Activated CD4-positive, alpha-beta memory T cell treated with anti-CD3 and anti-CD28 coated beads, Interleukin-2, amount 10 ng/mL, durations not matched to agents 7 days and 5 days (primary cell): ENCODE results near the gene AGBL1. TPM values are rescaled to one million over a fixed set of nuclear protein-coding genes. Genes with fewer than 3 reads are reported as not detected.
"Not testable (repeated sequence)": the region's sequence is repeated elsewhere in the genome, so short reads cannot be mapped to it uniquely, and the experiment has no call there.

Experiments
- CTCF ChIA-PET: fragments of 350-600 bp; sonication (Branson Sonifier 250); formaldehyde crosslinking; loops from one replicate; lab custom pipeline; 2021; ENCODE audit warnings: antibody characterized with exemption, inconsistent platforms; lab: Charles Lee
- POLR2A ChIA-PET: fragments of 350-600 bp; sonication (Branson Sonifier 250); formaldehyde crosslinking; loops from one replicate; lab custom pipeline; 2021; ENCODE audit warnings: antibody characterized with exemption; lab: Charles Lee
- DNase-seq: peaks from one replicate; pipeline ENCODE4 v3.0.0-alpha.2; 2020
- H3K27ac Mint-ChIP-seq: one replicate; pipeline ENCODE4 v1.8.0; 2021; ENCODE audit warnings: mild to moderate bottlenecking, mixed read lengths
- H3K27me3 Mint-ChIP-seq: one replicate; pipeline ENCODE4 v1.8.0; 2021; ENCODE audit warnings: mixed read lengths
- H3K36me3 Mint-ChIP-seq: one replicate; pipeline ENCODE4 v1.8.0; 2021; ENCODE audit warnings: low read depth, mixed read lengths
- H3K4me1 Mint-ChIP-seq: one replicate; pipeline ENCODE4 v1.8.0; 2021; ENCODE audit warnings: mixed read lengths
- H3K4me3 Mint-ChIP-seq: one replicate; pipeline ENCODE4 v1.8.0; 2021; ENCODE audit warnings: mild to moderate bottlenecking, mixed read lengths
- H3K9me3 Mint-ChIP-seq: one replicate; pipeline ENCODE4 v1.8.0; 2021; ENCODE audit warnings: mixed read lengths
- total RNA-seq, 2 experiments: library from RNA; stranded (reverse); gene quantifications; one replicate each; pipeline ENCODE4 v1.2.3, GENCODE V29; 2021

Gene AGBL1
- total RNA-seq, 2 experiments from 2014 or later: not detected

DNA sequence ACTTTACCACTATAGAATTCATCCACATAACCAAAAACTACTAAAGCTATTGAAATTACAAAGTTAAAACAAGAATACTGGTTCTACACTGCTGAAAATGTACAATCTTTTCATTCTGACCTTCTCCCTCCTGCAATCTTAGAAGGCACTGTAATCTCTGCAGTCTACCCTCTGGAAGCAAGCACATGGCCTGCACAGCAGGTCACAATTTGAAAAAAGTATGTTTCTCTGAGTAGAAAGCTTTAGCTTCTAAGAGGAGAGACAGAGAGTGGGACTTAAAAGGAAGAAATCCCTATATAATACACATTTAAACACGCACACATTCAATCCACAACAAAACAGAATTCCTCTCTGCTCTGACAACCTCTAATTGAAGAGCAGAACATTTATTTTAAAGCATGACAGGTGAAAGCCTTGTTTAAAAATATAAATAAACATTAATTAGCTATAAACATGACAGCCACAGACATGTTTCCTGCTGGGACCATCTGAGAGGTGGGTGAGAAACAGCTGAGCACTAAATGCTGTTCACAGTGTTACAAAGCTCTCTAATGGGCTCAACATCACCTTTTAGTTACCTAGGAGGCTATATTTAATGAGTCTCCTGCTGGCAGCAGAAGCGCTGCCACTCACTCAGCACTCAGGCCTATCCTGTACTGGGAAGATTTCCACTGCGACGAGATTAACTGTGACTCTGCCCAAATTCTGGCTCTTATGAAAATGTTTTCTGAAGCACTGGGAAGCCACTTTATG, 447.4 kb downstream of the AGBL1 start:
- POLR2A ChIA-PET: no interaction called here
- Mint-ChIP-seq H3K4me1 (no peaks in the 10 kb centered on the region), H3K27me3 (no peaks in the 10 kb centered on the region), H3K27ac (no peak overlapping the region), H3K9me3 (no peaks in the 10 kb centered on the region), H3K36me3 (no peaks in the 10 kb centered on the region), H3K4me3 (no peak overlapping the region)
- no peak for DNase-seq
- CTCF ChIA-PET: no interaction called here

DNA sequence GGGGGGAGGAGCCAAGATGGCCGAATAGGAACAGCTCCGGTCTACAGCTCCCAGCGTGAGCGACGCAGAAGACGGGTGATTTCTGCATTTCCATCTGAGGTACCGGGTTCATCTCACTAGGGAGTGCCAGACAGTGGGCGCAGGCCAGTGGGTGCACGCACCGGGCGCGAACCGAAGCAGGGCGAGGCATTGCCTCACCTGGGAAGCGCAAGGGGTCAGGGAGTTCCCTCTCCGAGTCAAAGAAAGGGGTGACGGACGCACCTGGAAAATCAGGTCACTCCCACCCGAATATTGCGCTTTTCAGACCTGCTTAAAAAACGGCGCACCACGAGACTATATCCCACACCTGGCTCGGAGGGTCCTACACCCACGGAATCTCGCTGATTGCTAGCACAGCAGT, 448.4 kb downstream of the AGBL1 start:
- CTCF ChIA-PET, H3K36me3 Mint-ChIP-seq, H3K4me3 Mint-ChIP-seq, H3K27ac Mint-ChIP-seq, H3K9me3 Mint-ChIP-seq, POLR2A ChIA-PET, DNase-seq, H3K4me1 Mint-ChIP-seq, H3K27me3 Mint-ChIP-seq: not testable (repeated sequence)

DNA sequence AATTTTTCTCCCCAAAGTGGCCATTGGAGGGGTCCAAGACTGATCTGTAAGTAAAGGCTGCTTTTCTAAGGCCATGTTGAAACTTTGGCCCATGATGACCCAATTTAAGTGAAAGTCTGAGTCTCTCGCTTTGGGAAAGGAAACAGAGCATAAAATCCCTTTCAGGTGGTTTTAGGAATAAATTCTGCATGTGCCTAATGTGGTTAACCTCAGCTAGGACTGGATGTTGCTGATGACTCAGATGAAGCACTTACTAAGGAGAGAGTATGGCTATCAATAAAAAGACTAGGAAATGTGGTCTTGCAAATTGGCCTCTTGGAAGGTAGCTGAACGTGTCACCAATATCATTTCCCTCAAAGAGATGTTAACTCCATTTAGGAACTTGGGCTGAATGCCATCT, 458.5 kb downstream of the AGBL1 start:
- H3K9me3 Mint-ChIP-seq: peaks cover 4% of the 10 kb centered on the region
- H3K4me3 Mint-ChIP-seq: no peak overlapping the region
- no peaks in the 10 kb centered on the region for H3K27me3 Mint-ChIP-seq
- no peak for DNase-seq
- no peak overlapping the region for H3K27ac Mint-ChIP-seq
- ChIA-PET CTCF (no interaction called here), POLR2A (no interaction called here)
- no peaks in the 10 kb centered on the region for H3K4me1 Mint-ChIP-seq
- no peaks in the 10 kb centered on the region for H3K36me3 Mint-ChIP-seq

DNA sequence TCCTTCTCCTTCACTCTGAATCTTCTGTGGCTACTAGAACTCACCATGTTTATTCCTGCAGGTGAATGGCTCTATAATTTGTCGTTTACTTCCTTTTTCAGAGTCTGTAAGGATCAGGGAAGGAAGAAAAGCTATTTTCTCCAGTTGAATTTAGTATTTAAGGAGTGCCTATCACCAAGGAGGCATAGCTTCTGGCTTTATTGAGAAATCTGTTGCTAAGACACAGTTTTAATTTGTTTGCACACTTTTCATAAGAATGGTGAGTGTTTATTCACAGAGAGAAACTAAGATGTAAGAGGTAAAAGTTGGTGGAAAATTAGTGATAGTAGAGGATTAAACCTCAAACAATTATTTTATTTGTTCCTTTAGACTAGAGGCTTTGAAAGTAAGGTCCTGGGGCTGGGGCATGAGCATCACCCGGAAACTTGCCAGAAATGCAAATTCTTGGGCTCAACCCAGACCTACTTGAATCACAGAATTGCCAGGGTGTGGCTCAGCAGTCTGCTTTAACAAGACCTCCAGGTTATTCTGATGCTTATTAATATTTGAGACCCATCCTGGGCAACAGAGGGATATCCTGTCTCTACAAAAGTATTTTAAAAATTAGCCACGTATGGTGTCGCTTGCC, 461.3 kb downstream of the AGBL1 start:
- H3K4me1 Mint-ChIP-seq: no peaks in the 10 kb centered on the region
- H3K4me3 Mint-ChIP-seq: no peak overlapping the region
- peaks cover 4% of the 10 kb centered on the region for H3K9me3 Mint-ChIP-seq
- POLR2A ChIA-PET: no interaction called here
- CTCF ChIA-PET: no interaction called here
- no peaks in the 10 kb centered on the region for H3K36me3 Mint-ChIP-seq
- no peak overlapping the region for H3K27ac Mint-ChIP-seq
- DNase-seq: no peak
- H3K27me3 Mint-ChIP-seq: no peaks in the 10 kb centered on the region

DNA sequence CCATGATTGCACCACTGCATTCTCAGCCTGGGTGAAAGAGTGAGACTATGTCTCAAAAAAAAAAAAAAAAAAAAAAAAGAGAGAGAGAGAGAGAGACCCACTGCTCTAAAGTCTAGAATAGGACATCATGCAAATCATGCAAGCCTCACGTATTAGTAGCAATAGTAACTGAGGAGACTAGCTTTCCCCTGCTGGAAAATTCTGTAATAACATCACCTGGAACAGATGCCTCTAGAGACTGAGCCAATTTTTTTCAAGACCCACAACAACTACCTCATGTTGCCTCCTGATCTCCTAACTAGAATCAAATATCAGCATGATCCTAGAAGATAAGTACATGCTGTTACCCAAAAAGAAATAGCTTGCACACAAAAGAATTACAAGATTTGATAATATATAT, 461.9 kb downstream of the AGBL1 start:
- no peak overlapping the region for H3K4me3 Mint-ChIP-seq
- ChIA-PET CTCF (no interaction called here), POLR2A (no interaction called here)
- no peak for DNase-seq
- H3K36me3 Mint-ChIP-seq: no peaks in the 10 kb centered on the region
- peaks cover 2% of the 10 kb centered on the region for H3K9me3 Mint-ChIP-seq
- no peaks in the 10 kb centered on the region for H3K27me3 Mint-ChIP-seq
- H3K4me1 Mint-ChIP-seq: no peaks in the 10 kb centered on the region
- H3K27ac Mint-ChIP-seq: no peak overlapping the region

DNA sequence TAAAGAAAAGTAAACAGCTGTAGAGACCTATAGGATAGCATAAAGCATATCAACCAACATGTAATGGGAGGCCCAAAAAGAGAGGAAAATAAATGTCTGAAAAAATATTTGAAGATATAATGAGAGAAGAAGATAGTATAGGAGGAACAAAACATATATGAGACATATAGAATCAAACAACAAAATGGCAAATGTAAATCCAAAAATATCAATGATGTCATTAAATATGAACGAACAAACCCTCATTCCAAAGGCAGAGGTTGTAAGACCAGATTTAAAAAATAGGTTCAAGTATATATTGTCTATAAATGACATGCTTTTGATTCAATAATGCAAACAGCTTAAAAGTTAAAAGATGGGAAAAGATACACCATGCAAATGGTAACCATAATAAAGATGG, 470.4 kb downstream of the AGBL1 start:
- no peaks in the 10 kb centered on the region for H3K9me3 Mint-ChIP-seq
- no peak for DNase-seq
- no peaks in the 10 kb centered on the region for H3K4me1 Mint-ChIP-seq
- no peak overlapping the region for H3K27ac Mint-ChIP-seq
- H3K27me3 Mint-ChIP-seq: no peaks in the 10 kb centered on the region
- ChIA-PET CTCF (no interaction called here), POLR2A (no interaction called here)
- H3K36me3 Mint-ChIP-seq: no peaks in the 10 kb centered on the region
- H3K4me3 Mint-ChIP-seq: no peak overlapping the region

DNA sequence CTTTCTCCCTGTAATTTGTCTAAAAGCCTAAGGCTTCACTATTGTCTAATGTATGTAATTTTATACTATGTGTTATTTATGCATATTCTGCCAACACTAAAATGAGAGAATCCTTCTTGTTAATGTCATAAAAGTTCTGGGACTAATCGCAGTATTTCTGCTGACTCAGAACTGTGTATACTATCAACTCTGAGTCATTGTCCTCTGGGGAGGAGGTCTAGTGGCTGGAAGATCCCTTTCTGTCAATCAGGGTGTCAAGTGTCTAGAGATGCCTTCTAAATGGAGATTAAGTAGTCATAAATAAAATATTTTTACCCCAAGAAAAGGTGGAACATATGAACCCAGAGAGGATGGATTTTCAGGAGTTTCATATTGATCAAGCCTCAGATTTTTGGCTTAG, 473.4 kb downstream of the AGBL1 start:
- CTCF ChIA-PET: no interaction called here
- Mint-ChIP-seq H3K9me3 (no peaks in the 10 kb centered on the region), H3K4me3 (no peak overlapping the region), H3K27ac (no peak overlapping the region), H3K4me1 (no peaks in the 10 kb centered on the region), H3K36me3 (no peaks in the 10 kb centered on the region), H3K27me3 (no peaks in the 10 kb centered on the region)
- POLR2A ChIA-PET: no interaction called here
- DNase-seq: no peak

DNA sequence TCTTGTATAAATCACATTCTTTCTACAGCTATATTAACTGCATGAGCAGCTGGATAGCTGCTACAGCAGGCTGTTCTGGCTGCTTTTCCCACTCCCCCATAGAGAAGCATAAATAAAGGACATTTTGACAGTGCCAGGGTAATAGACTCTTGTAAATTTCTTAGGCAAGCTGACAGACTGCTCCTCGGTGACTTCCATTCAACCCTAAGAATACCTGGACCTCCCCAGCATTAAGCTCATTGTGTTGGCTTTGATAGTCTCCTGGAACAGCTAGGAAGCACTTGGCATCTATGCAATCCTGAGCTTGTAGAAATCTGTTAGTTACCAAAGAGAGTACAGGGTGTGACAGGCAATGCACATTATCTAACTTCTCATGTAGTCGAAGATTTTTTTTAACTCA, 475.4 kb downstream of the AGBL1 start:
- no peak for DNase-seq
- Mint-ChIP-seq H3K4me3 (no peak overlapping the region), H3K9me3 (no peaks in the 10 kb centered on the region), H3K36me3 (no peaks in the 10 kb centered on the region), H3K27ac (no peak overlapping the region), H3K27me3 (no peaks in the 10 kb centered on the region), H3K4me1 (no peaks in the 10 kb centered on the region)
- ChIA-PET POLR2A (no interaction called here), CTCF (no interaction called here)

DNA sequence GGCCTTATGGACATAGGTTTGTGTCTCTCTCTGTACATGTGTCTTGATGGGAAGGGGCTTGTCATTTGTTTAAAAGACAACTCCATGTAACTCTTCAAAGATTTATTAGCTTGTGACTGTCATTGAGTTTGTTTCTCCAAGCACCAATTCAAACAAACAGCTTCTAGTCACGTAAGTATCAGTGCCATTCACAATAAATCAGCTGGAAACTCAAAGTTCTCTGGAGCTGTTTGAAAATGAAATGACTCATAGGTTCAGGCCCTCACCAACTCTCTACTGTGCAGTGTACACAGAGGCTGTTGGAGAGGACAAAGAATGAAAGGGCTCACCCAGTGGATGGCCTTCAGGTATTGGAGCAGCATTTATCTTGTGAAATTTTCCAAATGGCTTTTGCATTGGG, 476.3 kb downstream of the AGBL1 start:
- no peak overlapping the region for H3K27ac Mint-ChIP-seq
- CTCF ChIA-PET: interaction anchor here (0.6 kb wide), 1 partner anchor 569 kb away, joined by 4 read pairs; no protein-coding TSS in a partner anchor
- POLR2A ChIA-PET: no interaction called here

DNA sequence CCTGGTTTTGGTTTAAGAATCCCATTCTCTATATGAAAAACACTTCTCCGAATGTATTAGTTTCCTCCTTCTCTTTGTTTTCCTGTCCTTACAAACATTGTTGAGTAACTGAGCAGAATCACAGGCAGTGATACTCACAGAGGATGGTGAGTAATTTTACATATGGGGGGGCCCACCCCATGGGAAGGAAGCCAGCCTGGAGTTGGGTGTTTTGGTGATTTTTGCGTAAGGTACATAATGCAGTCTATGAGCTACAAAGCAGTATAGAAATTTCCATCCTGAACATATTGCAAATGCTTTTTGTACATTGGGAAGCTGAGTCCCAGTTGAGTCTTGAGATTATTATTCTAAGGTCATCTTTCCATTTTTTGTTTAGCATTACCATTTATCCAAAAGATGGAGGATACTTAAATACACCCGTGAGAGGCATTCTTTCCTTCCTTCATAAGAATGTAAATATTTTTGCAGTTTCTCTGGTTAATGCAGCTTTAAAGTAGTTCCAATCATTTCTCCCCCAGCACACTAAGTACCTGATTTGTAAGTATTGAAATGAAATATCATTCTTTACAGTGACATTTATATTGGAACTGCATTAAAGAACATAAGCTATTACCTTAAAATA, 476.8 kb downstream of the AGBL1 start:
- H3K9me3 Mint-ChIP-seq: no peaks in the 10 kb centered on the region
- no peaks in the 10 kb centered on the region for H3K4me1 Mint-ChIP-seq
- no peak for DNase-seq
- POLR2A ChIA-PET: interaction anchor here (0.6 kb wide), 1 partner anchor 36 kb away, joined by 3 read pairs; no protein-coding TSS in a partner anchor
- H3K27ac Mint-ChIP-seq: no peak overlapping the region
- H3K4me3 Mint-ChIP-seq: no peak overlapping the region
- H3K27me3 Mint-ChIP-seq: no peaks in the 10 kb centered on the region
- CTCF ChIA-PET: interaction anchor here (0.6 kb wide), 1 partner anchor 570 kb away, joined by 4 read pairs; no protein-coding TSS in a partner anchor
- no peaks in the 10 kb centered on the region for H3K36me3 Mint-ChIP-seq

More for the DNA sequence above, 476.3 kb downstream of the AGBL1 start:
- Mint-ChIP-seq H3K36me3 (no peaks in the 10 kb centered on the region), H3K9me3 (no peaks in the 10 kb centered on the region), H3K4me3 (no peak overlapping the region), H3K4me1 (no peaks in the 10 kb centered on the region), H3K27me3 (no peaks in the 10 kb centered on the region)
- no peak for DNase-seq

DNA sequence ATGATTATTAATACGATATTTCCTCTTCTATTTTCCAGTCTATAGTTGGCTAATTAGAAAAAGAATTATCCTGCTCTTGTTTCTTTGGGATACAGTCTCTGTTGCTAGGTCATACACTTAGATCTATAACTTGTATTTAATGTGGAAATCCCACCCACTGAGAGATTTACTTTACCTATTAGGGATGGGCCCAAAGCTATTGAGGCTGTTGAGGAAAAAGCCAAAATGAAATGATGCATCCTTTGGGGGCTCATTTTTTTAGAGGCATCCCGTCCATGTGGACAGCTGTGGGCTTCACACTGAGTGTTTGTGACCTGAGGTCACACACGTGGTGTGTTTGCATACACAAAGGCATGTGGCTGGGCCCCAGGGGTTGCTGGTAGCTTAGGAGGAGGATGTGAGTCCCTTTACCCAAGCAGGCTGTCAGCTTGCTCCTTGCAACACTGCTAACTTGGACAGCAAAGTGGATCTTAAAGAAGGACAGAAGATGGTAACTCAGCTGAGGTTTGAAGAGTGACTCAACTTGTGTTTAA, 477.4 kb downstream of the AGBL1 start:
- DNase-seq: no peak
- POLR2A ChIA-PET: interaction anchor here (0.6 kb wide), 1 partner anchor 36 kb away, joined by 3 read pairs; no protein-coding TSS in a partner anchor
- Mint-ChIP-seq H3K4me3 (no peak overlapping the region), H3K27me3 (no peaks in the 10 kb centered on the region), H3K4me1 (no peaks in the 10 kb centered on the region), H3K36me3 (no peaks in the 10 kb centered on the region), H3K27ac (no peak overlapping the region), H3K9me3 (no peaks in the 10 kb centered on the region)
- CTCF ChIA-PET: no interaction called here

DNA sequence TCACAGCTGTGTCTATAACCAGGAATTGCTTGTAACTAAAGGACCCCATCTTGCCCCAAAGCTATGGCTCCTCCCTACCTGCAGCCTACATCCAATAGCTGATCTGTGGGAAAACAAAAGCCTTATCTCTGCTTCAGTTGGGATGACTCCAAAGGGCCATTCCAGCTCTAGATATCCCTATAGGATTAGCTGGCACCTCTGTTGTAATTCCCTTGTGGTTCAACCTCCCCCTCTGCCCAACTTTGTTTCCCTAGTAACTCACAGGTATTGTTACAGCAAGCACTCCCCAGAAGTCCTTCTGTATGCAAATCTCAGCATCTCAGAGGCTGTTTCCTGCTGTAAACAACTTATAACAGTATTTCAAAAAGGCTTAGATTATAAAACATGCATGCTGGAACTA, 478.6 kb downstream of the AGBL1 start:
- POLR2A ChIA-PET: no interaction called here
- no peak overlapping the region for H3K4me3 Mint-ChIP-seq
- no peak for DNase-seq
- no peaks in the 10 kb centered on the region for H3K9me3 Mint-ChIP-seq
- CTCF ChIA-PET: no interaction called here
- no peaks in the 10 kb centered on the region for H3K4me1 Mint-ChIP-seq
- H3K27ac Mint-ChIP-seq: no peak overlapping the region
- H3K36me3 Mint-ChIP-seq: no peaks in the 10 kb centered on the region
- no peaks in the 10 kb centered on the region for H3K27me3 Mint-ChIP-seq

DNA sequence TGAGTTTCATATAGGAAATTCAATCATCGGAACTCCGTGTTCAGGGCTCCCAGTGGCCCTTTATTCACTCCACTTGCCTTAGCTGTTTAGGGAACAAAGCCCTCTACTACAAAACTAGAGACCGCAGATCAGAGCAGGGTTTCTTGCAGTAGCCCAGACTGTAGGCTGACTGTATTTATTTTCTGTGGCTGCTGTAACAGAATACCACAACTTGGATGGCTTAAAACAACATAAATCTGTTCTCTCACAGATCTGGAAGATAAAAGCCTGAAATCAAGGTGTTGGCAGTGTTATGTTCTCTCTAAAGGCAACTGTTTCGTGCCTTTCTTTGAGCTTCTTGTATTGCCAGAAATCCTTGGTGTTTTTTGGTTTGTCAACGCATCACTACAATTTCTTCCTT, 479.0 kb downstream of the AGBL1 start:
- Mint-ChIP-seq H3K9me3 (no peaks in the 10 kb centered on the region), H3K4me1 (no peaks in the 10 kb centered on the region), H3K27ac (no peak overlapping the region), H3K27me3 (no peaks in the 10 kb centered on the region), H3K4me3 (no peak overlapping the region), H3K36me3 (no peaks in the 10 kb centered on the region)
- CTCF ChIA-PET: no interaction called here
- POLR2A ChIA-PET: no interaction called here
- DNase-seq: no peak
